ENCODE measurements around the gene GK.
"Not testable (repeated sequence)": the region's sequence is repeated elsewhere in the genome, so short reads cannot be mapped to it uniquely, and the experiment has no call there.

Gene GK

DNA sequence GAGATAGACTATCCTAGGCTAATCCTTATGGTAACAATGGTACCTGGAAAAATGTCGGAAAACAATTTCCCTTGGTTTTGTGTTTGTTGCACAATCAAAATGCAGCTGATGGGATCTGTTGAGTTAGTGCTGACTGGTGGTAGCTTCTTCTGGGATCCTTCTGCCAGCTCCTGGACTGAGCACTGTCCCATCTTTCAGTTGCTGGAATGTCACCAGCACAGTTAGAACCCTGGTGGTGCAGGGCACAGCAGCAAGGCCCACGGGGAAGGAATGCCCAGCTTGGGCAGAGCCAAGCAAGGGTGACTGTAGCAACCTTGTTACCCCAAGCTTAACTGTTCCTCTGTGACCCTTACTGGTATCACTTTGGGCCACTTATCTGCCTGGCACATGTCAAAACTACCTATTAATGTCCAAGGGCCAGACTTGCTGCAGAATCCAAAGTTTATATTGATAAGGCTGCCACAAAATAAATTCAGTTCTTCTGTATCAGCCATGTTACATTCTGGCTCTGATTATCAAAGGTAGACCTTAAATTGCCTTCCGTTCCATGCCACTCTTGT lies 53.1 kb downstream of the GK start:
- DNase-seq (ENCODE audit: low read depth in 2 of 2): no peak

DNA sequence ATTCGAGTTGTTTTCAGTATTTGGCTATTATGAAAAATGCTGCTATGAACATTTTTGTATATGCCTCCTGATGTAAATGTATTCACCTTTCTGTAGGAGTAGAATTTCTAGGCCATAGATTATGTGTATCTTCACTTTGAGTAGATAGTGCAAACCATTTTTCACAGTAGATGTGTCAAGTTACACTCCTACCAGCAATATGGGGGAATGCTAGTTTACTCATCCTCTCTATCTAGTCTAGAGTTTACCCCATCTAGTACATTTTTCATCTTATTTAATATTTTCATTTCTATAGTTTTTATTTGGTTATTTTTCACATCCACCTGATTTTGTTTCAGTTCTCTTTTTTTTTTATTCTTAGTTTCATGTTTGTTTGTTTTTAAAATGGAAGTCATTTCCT lies 59.0 kb downstream of the GK start:
- no peak for DNase-seq (ENCODE audit: low read depth in 2 of 2)

DNA sequence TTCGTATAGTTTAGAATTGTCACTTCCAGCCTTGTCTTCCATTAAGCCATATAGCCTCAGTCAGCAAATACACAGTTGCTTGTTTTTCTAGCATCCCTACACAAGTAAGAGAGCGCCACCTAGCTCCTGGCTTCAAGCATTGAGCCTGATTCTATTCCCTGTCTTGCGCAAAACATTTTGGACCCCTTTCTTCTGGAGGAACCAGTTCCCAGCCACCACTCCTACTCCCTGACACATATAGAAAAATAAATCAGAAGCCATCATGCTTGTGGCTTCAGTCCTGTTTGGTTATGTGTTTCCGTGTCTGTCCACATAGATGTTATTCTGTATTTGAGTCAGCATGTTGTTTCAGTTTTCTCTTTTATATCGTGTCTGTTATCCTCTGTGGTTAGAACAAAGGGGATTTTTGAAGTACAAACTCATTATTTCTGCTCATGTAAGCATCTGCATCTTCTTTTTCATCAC lies 59.9 kb downstream of the GK start:
- DNase-seq (ENCODE audit: low read depth in 2 of 2): peak; percentile 9 to 17

DNA sequence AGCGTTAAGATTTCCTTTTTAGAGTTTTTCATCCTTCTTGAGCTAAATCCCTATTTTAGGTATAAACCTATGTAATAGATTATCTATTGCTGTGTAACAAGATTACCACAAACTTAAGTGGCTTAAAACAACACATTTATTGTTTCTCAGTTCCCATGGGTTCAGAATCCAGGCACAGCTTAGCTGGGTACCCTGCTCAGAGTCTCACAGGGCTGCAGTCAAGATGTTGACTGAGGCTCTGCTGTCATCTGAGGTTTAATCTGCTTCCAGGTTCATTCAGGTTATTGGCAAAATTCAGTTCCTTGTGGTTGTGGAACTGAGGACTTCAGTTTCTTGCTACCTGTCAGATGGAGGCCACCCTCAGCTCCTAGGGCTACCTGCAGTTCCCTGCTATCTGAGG lies 60.9 kb downstream of the GK start:
- no peak for DNase-seq (ENCODE audit: low read depth in 2 of 2)

DNA sequence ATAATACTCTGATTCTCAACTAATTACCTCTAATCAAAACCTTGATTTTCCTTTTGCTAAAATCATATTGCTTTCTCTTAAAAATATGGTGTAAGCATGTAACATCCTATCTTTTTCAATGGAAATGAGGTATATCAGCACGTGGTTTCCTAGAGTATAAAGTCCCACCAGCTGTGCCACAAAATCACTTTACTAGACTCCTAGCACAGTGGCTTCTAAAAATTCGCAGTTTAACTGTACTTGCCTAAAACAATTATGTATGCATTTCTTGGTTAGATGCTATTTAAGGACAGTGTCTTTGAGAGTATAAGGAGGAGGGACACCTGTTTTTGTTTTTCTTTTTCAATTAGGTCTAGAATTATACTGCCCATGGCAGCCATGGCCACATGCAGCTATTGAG lies 62.8 kb downstream of the GK start:
- no peak for DNase-seq (ENCODE audit: low read depth in 2 of 2)

DNA sequence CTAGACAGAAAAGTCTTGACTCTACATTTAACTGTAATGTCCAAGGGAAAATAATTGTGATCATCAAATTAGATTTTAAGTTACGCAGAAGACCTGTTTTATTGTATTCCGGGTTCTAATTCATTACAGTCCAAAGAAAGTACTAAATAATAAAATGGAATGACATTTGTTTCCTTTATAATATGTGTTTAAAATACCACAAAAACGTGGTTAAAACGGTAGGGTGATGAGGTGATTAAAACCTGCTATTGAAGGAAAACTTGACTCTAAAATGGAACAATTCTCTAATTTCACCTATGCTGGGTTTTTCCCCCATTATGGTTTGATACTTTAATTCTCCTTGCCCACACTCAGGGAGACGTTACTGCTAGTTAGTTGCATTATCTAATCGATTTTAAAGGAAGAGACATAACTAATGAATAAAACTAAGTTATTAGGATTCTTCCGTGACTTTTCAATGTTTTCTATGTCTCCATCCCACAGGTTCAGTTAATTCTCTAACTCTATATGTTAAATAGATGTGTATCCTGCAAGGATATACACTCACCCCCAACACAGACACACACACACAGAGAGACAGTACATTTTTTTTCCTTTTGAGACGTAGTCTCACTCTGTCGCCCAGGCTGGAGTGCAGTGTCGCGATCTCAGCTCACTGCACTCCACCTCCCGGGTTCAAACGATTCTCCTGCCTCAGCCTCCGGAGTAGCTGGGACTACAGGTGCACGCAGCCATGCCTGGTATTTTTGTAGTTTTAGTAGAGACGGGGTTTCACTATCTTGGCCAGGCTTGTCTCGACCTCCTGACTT lies 80.8 kb downstream of the GK start:
- DNase-seq (ENCODE audit: low read depth in 2 of 2): no peak

DNA sequence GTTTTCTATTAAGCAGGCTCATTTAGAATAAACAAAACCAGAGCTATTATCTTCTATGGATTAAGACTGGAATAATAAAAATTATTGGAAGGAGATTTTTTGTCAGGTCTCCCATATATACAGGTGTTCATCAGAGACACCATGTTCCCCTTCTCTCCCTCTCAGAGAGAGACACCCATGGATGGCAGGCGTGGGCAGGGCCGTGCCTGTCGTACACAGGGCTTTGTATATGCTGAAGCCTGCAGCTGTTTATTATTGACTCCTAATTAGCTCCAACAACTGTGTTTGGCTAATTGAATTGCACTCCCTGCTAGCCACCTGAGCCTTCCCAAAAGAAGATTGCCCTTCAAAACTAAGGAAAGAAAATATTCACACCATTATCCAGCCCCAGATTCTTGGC lies 81.6 kb downstream of the GK start:
- DNase-seq (ENCODE audit: low read depth in 2 of 2): no peak

DNA sequence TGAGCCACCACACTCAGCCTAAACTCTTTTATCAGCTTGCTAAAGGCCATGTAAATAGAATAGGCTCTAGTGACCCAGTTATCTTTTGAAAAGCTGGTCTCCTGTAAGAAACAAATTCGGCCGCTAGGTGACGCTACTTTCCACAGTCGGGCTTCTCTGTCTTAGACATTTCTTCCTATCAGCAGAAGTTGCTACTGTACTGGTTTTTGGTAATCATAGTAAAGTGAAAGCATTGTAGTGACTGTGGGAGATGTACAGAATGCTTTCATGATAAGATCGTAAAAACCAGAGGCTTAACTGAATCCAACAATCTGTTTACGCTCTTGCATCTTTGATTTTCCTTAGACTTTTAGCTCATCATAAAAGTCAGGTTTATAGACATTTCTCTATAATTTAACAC lies 82.6 kb downstream of the GK start:
- DNase-seq (ENCODE audit: low read depth in 2 of 2): peak; percentile 58 to 61

DNA sequence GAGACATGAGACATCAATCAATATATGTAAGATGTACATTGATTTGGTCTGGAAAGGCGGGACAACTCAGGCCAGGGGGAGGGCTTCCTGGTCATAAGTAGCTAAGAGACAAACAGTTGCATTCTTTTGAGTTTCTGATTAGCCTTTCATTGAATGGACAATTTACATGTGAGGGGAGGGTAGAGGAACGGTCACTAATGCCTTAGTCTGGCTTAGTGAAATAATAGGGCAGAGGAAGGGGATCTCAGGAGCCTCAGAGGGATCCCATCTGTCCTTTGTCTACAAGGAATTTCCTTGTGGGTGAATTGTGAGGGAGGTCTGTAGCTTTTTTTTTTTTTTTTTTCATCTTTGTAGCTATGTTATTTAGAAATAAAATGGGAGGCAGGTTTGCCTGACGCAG lies 88.3 kb downstream of the GK start:
- DNase-seq (ENCODE audit: low read depth in 2 of 2): no peak

DNA sequence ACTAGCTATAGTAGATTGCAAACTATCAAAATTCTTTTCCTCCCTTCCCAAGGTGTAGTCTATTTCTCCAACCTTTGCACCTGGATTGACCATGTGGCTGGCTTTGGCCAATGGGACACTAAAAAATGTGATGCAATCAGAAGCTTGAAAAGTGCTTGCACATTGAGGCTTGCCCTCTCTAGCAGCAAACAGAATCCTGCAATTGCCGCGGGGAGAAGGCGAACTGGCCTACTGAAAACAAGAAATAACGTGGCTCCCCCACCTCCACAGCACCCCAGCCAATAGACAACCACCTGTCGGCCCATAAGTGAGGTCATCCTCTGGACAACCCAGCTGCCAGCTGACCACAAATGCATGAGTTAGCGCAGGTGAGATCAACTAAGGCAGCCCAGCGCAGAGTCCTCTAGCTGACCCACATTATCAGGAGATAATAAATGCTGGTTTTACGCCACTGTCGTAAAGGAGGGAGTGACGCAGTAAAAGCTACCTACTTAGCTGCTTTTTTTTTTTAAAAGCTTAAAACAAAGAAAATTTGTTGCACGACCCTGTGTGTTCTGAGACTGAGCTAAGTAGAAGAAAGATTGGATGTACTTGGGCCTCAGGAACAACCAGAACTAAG lies 95.2 kb downstream of the GK start:
- DNase-seq (ENCODE audit: low read depth in 2 of 2): no peak

DNA sequence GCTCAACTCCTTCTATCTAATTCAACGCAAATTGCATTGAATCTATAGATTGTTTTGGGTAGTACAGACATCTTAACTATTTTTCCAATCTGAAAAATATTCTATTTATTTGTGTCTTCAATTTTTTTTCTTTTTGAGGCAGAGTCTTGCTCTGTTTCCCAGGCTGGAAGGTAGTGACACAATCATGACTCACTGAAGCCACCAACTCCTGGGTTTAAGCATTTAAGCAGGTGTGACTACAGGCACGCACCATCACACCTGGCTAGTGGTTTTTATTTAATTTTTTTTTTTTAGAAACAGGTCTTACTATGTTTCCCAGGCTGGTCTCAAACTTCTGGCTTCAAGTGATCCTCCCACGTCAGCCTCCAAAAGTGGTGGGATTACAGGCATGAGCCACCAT lies 98.3 kb downstream of the GK start:
- no peak for DNase-seq (ENCODE audit: low read depth in 2 of 2)

DNA sequence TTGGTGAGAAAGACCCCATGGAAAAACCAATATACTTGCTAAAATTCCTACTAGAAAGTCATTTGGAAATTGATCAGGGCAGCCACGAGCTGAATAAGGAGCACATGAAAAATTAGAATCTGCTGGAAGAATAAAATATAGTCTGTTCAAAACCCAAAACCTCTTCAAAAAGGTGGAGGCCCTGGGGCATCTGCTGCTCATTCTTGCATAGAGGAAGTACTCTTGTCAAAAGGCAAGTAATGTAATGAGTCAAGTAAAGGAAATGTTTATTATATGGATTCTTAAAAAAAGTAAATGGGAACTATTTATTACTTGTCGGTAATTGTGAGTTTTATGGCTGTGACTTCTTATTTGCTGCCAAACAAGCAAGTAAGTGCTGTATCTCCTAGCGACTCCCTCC lies 109.5 kb downstream of the GK start:
- DNase-seq (ENCODE audit: low read depth in 2 of 2): no peak

DNA sequence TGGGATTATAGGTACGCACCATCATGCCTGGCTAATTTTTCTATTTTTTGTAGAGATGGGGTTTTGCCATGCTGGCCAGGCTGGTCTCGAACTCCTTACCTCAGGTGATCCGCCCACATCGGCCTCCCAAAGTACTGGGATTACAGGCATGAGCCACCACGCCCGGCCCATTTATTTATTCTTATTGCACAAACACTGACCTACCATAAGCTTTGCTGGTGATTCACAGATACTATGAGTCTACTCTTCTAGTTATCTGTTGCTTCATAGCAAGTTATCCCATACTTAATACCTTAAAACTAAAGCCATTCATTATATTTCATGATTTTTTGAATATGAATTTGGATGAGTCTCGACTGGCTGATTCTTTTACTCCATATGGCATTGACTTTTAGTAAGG lies 120.5 kb downstream of the GK start:
- DNase-seq (ENCODE audit: low read depth in 2 of 2): not testable (repeated sequence)

DNA sequence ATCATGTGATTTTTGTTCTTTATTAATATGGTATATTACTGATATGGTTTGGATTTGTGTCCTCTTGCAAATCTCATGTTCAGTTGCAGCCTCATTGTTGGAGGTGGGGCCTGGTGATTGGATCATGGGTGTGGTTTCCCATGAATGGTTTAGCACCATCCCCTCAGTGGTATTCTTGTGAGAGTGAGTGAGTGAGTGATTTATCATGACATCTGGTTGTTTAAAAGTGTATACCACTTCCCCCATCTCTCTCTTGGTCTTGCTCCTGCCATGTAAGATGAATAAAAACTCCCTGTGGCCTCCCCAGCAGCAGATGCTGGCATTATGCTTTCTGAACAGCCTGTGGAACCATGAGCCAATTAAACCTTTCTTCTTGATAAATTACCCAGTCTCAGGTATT lies 124.4 kb downstream of the GK start:
- no peak for DNase-seq (ENCODE audit: low read depth in 2 of 2)

DNA sequence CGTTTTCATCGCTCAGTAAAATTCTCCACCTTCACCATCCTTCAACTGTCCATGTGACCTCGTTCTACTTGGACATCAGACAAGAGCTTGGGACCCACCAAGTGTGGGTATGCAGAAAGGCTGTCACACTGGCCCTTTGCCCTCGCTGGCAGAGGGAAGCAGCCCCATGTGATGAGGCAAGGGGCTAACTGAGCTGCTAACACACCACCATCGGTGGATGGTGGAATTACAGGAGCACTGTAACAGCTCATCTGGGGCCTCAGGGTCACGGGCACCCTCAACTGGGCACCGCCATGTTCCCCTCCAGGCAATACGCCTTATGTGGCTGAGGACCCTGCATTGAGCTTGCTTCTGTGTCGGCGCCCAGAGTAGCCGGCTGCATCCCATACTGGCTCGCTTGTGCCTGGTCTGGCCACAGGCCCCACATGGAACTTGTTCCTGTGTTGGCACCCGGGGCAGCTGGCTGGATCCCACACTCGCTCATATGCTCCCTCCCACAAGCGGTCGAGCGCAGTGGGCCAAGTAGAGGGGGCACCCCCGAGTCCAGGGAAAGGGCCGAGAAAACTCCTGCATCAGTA lies 126.3 kb downstream of the GK start:
- no peak for DNase-seq (ENCODE audit: low read depth in 2 of 2)
